Kidney (tissue), 14 donors: Measurements from ENCODE around the gene KIAA1614. TPM values are rescaled to one million over a fixed set of nuclear protein-coding genes. Genes with fewer than 3 reads are reported as not detected.

Source experiments
- DNase-seq, 5 donors: peaks; one replicate each; pipeline ENCODE4 v3.0.0-alpha.2; 2013 to 2020
- FAIRE-seq: peaks from 2 replicates; lab custom pipeline; 2012; peaks lifted over from hg19 to GRCh38; lab: Jason Lieb, UNC
- H3K27ac ChIP-seq, 2 donors: one replicate each; pipeline ENCODE4 v1.7.0; 2013; ENCODE audit warnings: low read depth in 2 of 2, low read length in 2 of 2, inconsistent platforms in 1 of 2
- H3K27me3 ChIP-seq: one replicate; pipeline ENCODE4 v1.7.1; 2013; ENCODE audit warnings: low read length, inconsistent platforms; ENCODE audit not compliant: control insufficient read depth, insufficient read depth
- H3K36me3 ChIP-seq, 3 donors: one replicate each; pipeline versions ENCODE4 v1.7.0 to v1.7.1; 2013; ENCODE audit warnings: low read length in 3 of 3, control low read depth in 1 of 3, inconsistent platforms in 1 of 3; ENCODE audit not compliant: insufficient read depth in 3 of 3, control insufficient read depth in 2 of 3
- H3K4me1 ChIP-seq, 3 donors: one replicate each; pipeline versions ENCODE4 v1.7.0 to v1.7.1; 2013; ENCODE audit warnings: low read length in 3 of 3, inconsistent platforms in 1 of 3, low read depth in 1 of 3; ENCODE audit not compliant: control insufficient read depth in 2 of 3, insufficient read depth in 2 of 3
- H3K4me3 ChIP-seq, 3 donors: one replicate each; pipeline versions ENCODE4 v1.7.0 to v1.8.1; 2013; ENCODE audit warnings: low read length in 3 of 3, control low read depth in 1 of 3, inconsistent platforms in 1 of 3
- H3K9ac ChIP-seq, 3 donors: one replicate each; pipeline versions ENCODE4 v1.7.0 to v1.7.1; 2013; ENCODE audit warnings: low read length in 3 of 3, control low read depth in 1 of 3, inconsistent platforms in 1 of 3
- H3K9me3 ChIP-seq, 3 donors: one replicate each; pipeline versions ENCODE4 v1.7.0 to v1.7.1; 2013; ENCODE audit warnings: low read length in 3 of 3, control low read depth in 1 of 3, inconsistent platforms in 1 of 3; ENCODE audit not compliant: control insufficient read depth in 2 of 3, insufficient read depth in 1 of 3
- CTCF ChIP-seq: IDR thresholded peaks from 3 replicates; pipeline ENCODE4 v1.5.1; 2012; ENCODE audit warnings: mild to moderate bottlenecking, moderate library complexity, borderline replicate concordance; ENCODE audit not compliant: insufficient read depth; ENCODE audit errors: extremely low read depth
- intact Hi-C: fragments of 100-400 bp; cut with DNase I; formaldehyde crosslinking; loops from one replicate; pipeline ENCODE4 v1.11.1; 2022
- polyA plus RNA-seq: library from polyadenylated mRNA; stranded (reverse); fragments of 350-450 nt; fragmentation: Illumina TruSeq; extraction: RNeasy Lipid Tissue Mini Kit (QIAGEN cat#74804); gene quantifications from one replicate; pipeline ENCODE4 v1.2.3, GENCODE V29; 2014; ENCODE audit warnings: low read depth, low replicate concordance; ENCODE audit not compliant: insufficient read depth
- total RNA-seq: library from RNA; stranded (reverse); fragmentation: NEBNext Ultra II Directional; extraction: Animal tissue kit (Norgen Biotek cat#: 25700); gene quantifications from one replicate; pipeline ENCODE4 v1.2.1, GENCODE V29; 2021
- donor health status: control.
- donor health status: control.
- donor health status: control.
- donor health status: control.
- donor health status: control.
- donor health status: DM: yes; HTN: yes; CAD: no.
- donor health status: Normal renal cell carcinoma (clear cell type).

The KIAA1614 gene
- total and polyA plus RNA-seq, 2 donors from 2014 or later: 5.4 to 12.3 TPM

- FAIRE-seq (no peak), DNase-seq (no peak)
- H3K4me1 ChIP-seq: peaks cover 0 to 4% (median 0%) of the 10 kb centered on the region in 3 donors
- no peak overlapping the region for H3K27ac ChIP-seq
- no peaks in the 10 kb centered on the region for H3K9me3 ChIP-seq
- no peak for TF ChIP-seq CTCF
- no peak overlapping the region for H3K4me3 ChIP-seq
- intact Hi-C loops: no loop called here
- H3K9ac ChIP-seq: no peak overlapping the region
- H3K36me3 ChIP-seq: peaks cover 0 to 8% (median 3%) of the 10 kb centered on the region in 3 donors
- H3K27me3 ChIP-seq: no peaks in the 10 kb centered on the region
These were observed 57.8 kb downstream of the KIAA1614 start for GRCh38 chr1:180970333-180971079.

GRCh38 chr1:180971273-180971997 is 58.7 kb downstream of the KIAA1614 start:
- intact Hi-C loops: no loop called here
- no peak overlapping the region for H3K27ac ChIP-seq
- H3K9me3 ChIP-seq: no peaks in the 10 kb centered on the region
- TF ChIP-seq CTCF: no peak
- H3K36me3 ChIP-seq: peaks cover 3 to 8% (median 6%) of the 10 kb centered on the region in 3 donors
- no peak overlapping the region for H3K4me3 ChIP-seq
- H3K4me1 ChIP-seq: peaks cover 0 to 4% (median 1%) of the 10 kb centered on the region in 3 donors
- H3K27me3 ChIP-seq: no peaks in the 10 kb centered on the region
- no peak overlapping the region for H3K9ac ChIP-seq
- DNase-seq (no peak), FAIRE-seq (no peak)

- H3K4me3 ChIP-seq: no peak overlapping the region
These were observed 60.7 kb downstream of the KIAA1614 start for GRCh38 chr1:180973369-180973768.

More at GRCh38 chr1:180973369-180973768, 60.7 kb downstream of the KIAA1614 start:
- Histone ChIP-seq H3K9me3 (no peaks in the 10 kb centered on the region), H3K36me3 (peaks cover 3 to 14% (median 7%) of the 10 kb centered on the region in 3 donors), H3K27ac (no peak overlapping the region), H3K9ac (no peak overlapping the region), H3K27me3 (no peaks in the 10 kb centered on the region), H3K4me1 (peaks cover 0 to 4% (median 3%) of the 10 kb centered on the region in 3 donors)
- intact Hi-C loops: no loop called here
- FAIRE-seq (no peak), DNase-seq (no peak)
- TF ChIP-seq CTCF: no peak
